Large intestine (tissue), 12 donors: Measurements from ENCODE around the gene ALDOA. TPM values are rescaled to one million over a fixed set of nuclear protein-coding genes. Genes with fewer than 3 reads are reported as not detected.
"Not testable (repeated sequence)": the region's sequence is repeated elsewhere in the genome, so short reads cannot be mapped to it uniquely, and the experiment has no call there.

Source experiments
- DNase-seq, 2 donors: peaks; one replicate each; pipeline versions ENCODE4 v3.0.0 to v3.0.0-alpha.2; 2013
- H3K27ac ChIP-seq: one replicate; pipeline ENCODE4 v1.5.1; 2013; ENCODE audit warnings: low read length
- H3K27me3 ChIP-seq: 2 replicates; pipeline ENCODE4 v1.6.1; 2013; ENCODE audit warnings: low read length; ENCODE audit not compliant: control insufficient read depth, insufficient read depth
- H3K36me3 ChIP-seq: 2 replicates; pipeline ENCODE4 v1.6.1; 2013; ENCODE audit warnings: low read length; ENCODE audit not compliant: control insufficient read depth, insufficient read depth
- H3K4me1 ChIP-seq: one replicate; pipeline ENCODE4 v1.6.1; 2013; ENCODE audit warnings: low read length; ENCODE audit not compliant: control insufficient read depth, insufficient read depth
- H3K4me3 ChIP-seq: one replicate; pipeline ENCODE4 v1.5.1; 2013; ENCODE audit warnings: low read length
- H3K9me3 ChIP-seq: one replicate; pipeline ENCODE4 v1.6.1; 2013; ENCODE audit warnings: mild to moderate bottlenecking, low read depth, low read length, moderate library complexity; ENCODE audit not compliant: control insufficient read depth
- WGBS: methylation state at CpG from one replicate; pipeline ENCODE4 v1.1.5; 2013; ENCODE audit warnings: low lambda C conversion rate; ENCODE audit not compliant: insufficient coverage; 5-methylcytosine and 5-hydroxymethylcytosine counted together
- long read RNA-seq, 11 donors: transcript quantifications; one replicate each; lab custom pipeline, GENCODE V29; 2026
- polyA plus RNA-seq: library from polyadenylated mRNA; unstranded; fragments of 120-200 nt; gene quantifications from one replicate; pipeline ENCODE4 v1.2.1, GENCODE V29; 2013

Gene ALDOA
- 421 TPM for polyA plus RNA-seq
- long read RNA-seq, donor 1, transcript ALDOA-209 (9 exons, 1,579 nt) = major isoform, 103 of 124 reads
- long read RNA-seq, donor 1, partial matches to known transcripts = 13 of 124 reads
- long read RNA-seq, donor 1, other reads (novel, unspliced or antisense) = 0 of 124 reads
- long read RNA-seq, donor 2, transcript ALDOA-209 (9 exons, 1,579 nt) = major isoform, 219 of 263 reads
- long read RNA-seq, donor 2, transcript ALDOA-206 (9 exons, 1,550 nt) = minor isoform, 7 of 263 reads
- long read RNA-seq, donor 2, transcript ALDOA-219 (8 exons, 1,499 nt) = minor isoform, 8 of 263 reads
- long read RNA-seq, donor 2, partial matches to known transcripts = 25 of 263 reads
- long read RNA-seq, donor 2, other reads (novel, unspliced or antisense) = 0 of 263 reads
- long read RNA-seq, donor 3 = 0 reads
- long read RNA-seq, donor 4, transcript ALDOA-209 (9 exons, 1,579 nt) = major isoform, 26 of 27 reads
- long read RNA-seq, donor 4, partial matches to known transcripts = 0 of 27 reads
- long read RNA-seq, donor 4, other reads (novel, unspliced or antisense) = 0 of 27 reads
- long read RNA-seq, donor 5, transcript ALDOA-209 (9 exons, 1,579 nt) = major isoform, 97 of 117 reads
- long read RNA-seq, donor 5, transcript ALDOA-206 (9 exons, 1,550 nt) = minor isoform, 6 of 117 reads
- long read RNA-seq, donor 5, partial matches to known transcripts = 7 of 117 reads
- long read RNA-seq, donor 5, other reads (novel, unspliced or antisense) = 0 of 117 reads
- long read RNA-seq, donor 6, transcript ALDOA-206 (9 exons, 1,550 nt) = minor isoform, 10 of 236 reads
- long read RNA-seq, donor 6, transcript ALDOA-217 (2 exons, 554 nt) = minor isoform, 8 of 236 reads
- long read RNA-seq, donor 6, transcript ALDOA-209 (9 exons, 1,579 nt) = major isoform, 188 of 236 reads
- long read RNA-seq, donor 6, partial matches to known transcripts = 28 of 236 reads
- long read RNA-seq, donor 6, other reads (novel, unspliced or antisense) = 0 of 236 reads
- long read RNA-seq, donor 7, transcript ALDOA-209 (9 exons, 1,579 nt) = major isoform, 103 of 125 reads
- long read RNA-seq, donor 7, transcript ALDOA-219 (8 exons, 1,499 nt) = minor isoform, 7 of 125 reads
- long read RNA-seq, donor 7, partial matches to known transcripts = 6 of 125 reads
- long read RNA-seq, donor 7, other reads (novel, unspliced or antisense) = 0 of 125 reads
- long read RNA-seq, donor 8, transcript ALDOA-217 (2 exons, 554 nt) = minor isoform, 5 of 299 reads
- long read RNA-seq, donor 8, transcript ALDOA-209 (9 exons, 1,579 nt) = major isoform, 244 of 299 reads
- long read RNA-seq, donor 8, transcript ALDOA-219 (8 exons, 1,499 nt) = minor isoform, 7 of 299 reads
- long read RNA-seq, donor 8, transcript ALDOA-206 (9 exons, 1,550 nt) = minor isoform, 7 of 299 reads
- long read RNA-seq, donor 8, partial matches to known transcripts = 30 of 299 reads
- long read RNA-seq, donor 8, other reads (novel, unspliced or antisense) = 0 of 299 reads
- long read RNA-seq, donor 9, transcript ALDOA-206 (9 exons, 1,550 nt) = minor isoform, 7 of 200 reads
- long read RNA-seq, donor 9, transcript ALDOA-209 (9 exons, 1,579 nt) = major isoform, 167 of 200 reads
- long read RNA-seq, donor 9, transcript ALDOA-219 (8 exons, 1,499 nt) = minor isoform, 5 of 200 reads
- long read RNA-seq, donor 9, partial matches to known transcripts = 18 of 200 reads
- long read RNA-seq, donor 9, other reads (novel, unspliced or antisense) = 0 of 200 reads
- long read RNA-seq, donor 10, transcript ALDOA-209 (9 exons, 1,579 nt) = major isoform, 233 of 288 reads
- long read RNA-seq, donor 10, transcript ALDOA-206 (9 exons, 1,550 nt) = minor isoform, 8 of 288 reads
- long read RNA-seq, donor 10, partial matches to known transcripts = 43 of 288 reads
- long read RNA-seq, donor 10, other reads (novel, unspliced or antisense) = 0 of 288 reads
- long read RNA-seq, donor 11, transcript ALDOA-219 (8 exons, 1,499 nt) = minor isoform, 5 of 152 reads
- long read RNA-seq, donor 11, transcript ALDOA-209 (9 exons, 1,579 nt) = major isoform, 143 of 152 reads
- long read RNA-seq, donor 11, partial matches to known transcripts = 0 of 152 reads
- long read RNA-seq, donor 11, other reads (novel, unspliced or antisense) = 0 of 152 reads

- Histone ChIP-seq H3K4me3 (peak within 1 kb of the TSS; percentile 100), H3K9me3 (peaks cover 2% of the 10 kb centered on the region), H3K27ac (peak within 1 kb of the TSS; percentile 100), H3K4me1 (peaks cover 21% of the 10 kb centered on the region), H3K27me3 (no peaks in the 10 kb centered on the region), H3K36me3 (peaks cover 32% of the 10 kb centered on the region)
- DNase-seq = peak; percentile 98 to 99
- WGBS = no CpG with 5 or more reads among the region's 99 CpGs
Measured at GRCh38 chr16:30065102-30065942, at the start of gene ALDOA. Gene ALDOA (plus strand): TSS chr16:30065760. CDS start chr16:30066898, 1,138 bp downstream.

- no peak for DNase-seq
- peaks cover 6% of the 10 kb centered on the region for H3K4me1 ChIP-seq
- H3K9me3 ChIP-seq = no peaks in the 10 kb centered on the region
- no peaks in the 10 kb centered on the region for H3K36me3 ChIP-seq
- peaks cover 11% of the 10 kb centered on the region for H3K27me3 ChIP-seq
- H3K27ac ChIP-seq = no peak overlapping the region
- no peak overlapping the region for H3K4me3 ChIP-seq
- no CpG with 5 or more reads among the region's 8 CpGs for WGBS
Measured at GRCh38 chr16:30016555-30017276, 48.8 kb upstream of the ALDOA start.

- DNase-seq = no peak
- no CpG with 5 or more reads among the region's 2 CpGs for WGBS
- Histone ChIP-seq H3K9me3 (no peaks in the 10 kb centered on the region), H3K4me1 (peaks cover 6% of the 10 kb centered on the region), H3K4me3 (no peak overlapping the region), H3K27me3 (peaks cover 5% of the 10 kb centered on the region), H3K27ac (no peak overlapping the region), H3K36me3 (no peaks in the 10 kb centered on the region)
Measured at GRCh38 chr16:30017277-30017656, 48.3 kb upstream of the ALDOA start.

GRCh38 chr16:30017937-30018336 is 47.6 kb upstream of the ALDOA start:
- H3K4me3 ChIP-seq, H3K36me3 ChIP-seq, DNase-seq, H3K9me3 ChIP-seq, H3K27ac ChIP-seq, H3K27me3 ChIP-seq, H3K4me1 ChIP-seq: not testable (repeated sequence)
- 100% methylated on average over 2 of the region's 4 CpGs for WGBS

GRCh38 chr16:30018731-30019158 is 46.8 kb upstream of the ALDOA start:
- no CpG with 5 or more reads among the region's 4 CpGs for WGBS
- no peak overlapping the region for H3K4me3 ChIP-seq
- H3K27me3 ChIP-seq = no peaks in the 10 kb centered on the region
- no peaks in the 10 kb centered on the region for H3K9me3 ChIP-seq
- DNase-seq = no peak
- H3K36me3 ChIP-seq = no peaks in the 10 kb centered on the region
- H3K27ac ChIP-seq = no peak overlapping the region
- peaks cover 6% of the 10 kb centered on the region for H3K4me1 ChIP-seq

- Histone ChIP-seq H3K4me3 (no peak within 1 kb of the TSS), H3K9me3 (no peaks in the 10 kb centered on the region), H3K4me1 (peaks cover 6% of the 10 kb centered on the region), H3K27ac (no peak within 1 kb of the TSS), H3K27me3 (peaks cover 20% of the 10 kb centered on the region), H3K36me3 (no peaks in the 10 kb centered on the region)
- no peak for DNase-seq
- WGBS = 71% methylated on average over 1 of the region's 6 CpGs
Measured at GRCh38 chr16:30022887-30023286, 42.7 kb upstream of the ALDOA start, which contains the start of gene C16orf92. Gene C16orf92 (plus strand): TSS chr16:30023198. CDS start chr16:30023341, 143 bp downstream.

- H3K36me3 ChIP-seq = no peaks in the 10 kb centered on the region
- H3K4me3 ChIP-seq = no peak overlapping the region
- H3K27ac ChIP-seq = no peak overlapping the region
- no peak for DNase-seq
- no peaks in the 10 kb centered on the region for H3K9me3 ChIP-seq
- H3K27me3 ChIP-seq = peaks cover 27% of the 10 kb centered on the region
- WGBS = no CpG with 5 or more reads among the region's 11 CpGs
- peaks cover 6% of the 10 kb centered on the region for H3K4me1 ChIP-seq
Measured at GRCh38 chr16:30023586-30023985, 42.0 kb upstream of the ALDOA start.

GRCh38 chr16:30024451-30024850 is 41.1 kb upstream of the ALDOA start:
- H3K9me3 ChIP-seq = no peaks in the 10 kb centered on the region
- peaks cover 35% of the 10 kb centered on the region for H3K27me3 ChIP-seq
- no peaks in the 10 kb centered on the region for H3K36me3 ChIP-seq
- DNase-seq = no peak
- no CpG with 5 or more reads among the region's 16 CpGs for WGBS
- H3K4me3 ChIP-seq = no peak overlapping the region
- H3K4me1 ChIP-seq = peaks cover 6% of the 10 kb centered on the region
- no peak overlapping the region for H3K27ac ChIP-seq
